Endothelial cell of umbilical vein (primary cell): ENCODE measurements around the gene IL10.

ENCODE experiments used
- EZH2 ChIP-seq: IDR thresholded peaks from 2 replicates; pipeline ENCODE4 v1.6.1; 2012; ENCODE audit warnings: borderline replicate concordance, low read depth, mild to moderate bottlenecking, moderate library complexity, low read length, inconsistent platforms; ENCODE audit not compliant: severe bottlenecking
- POLR2AphosphoS5 ChIP-seq: IDR thresholded peaks from 2 replicates; pipeline ENCODE4 v1.6.1; 2012; ENCODE audit warnings: low read depth, mild to moderate bottlenecking, control low read depth, low read length, moderate library complexity; ENCODE audit not compliant: insufficient read depth
- TF ChIP-seq, protein P1 (sequence below), 2 donors: IDR thresholded peaks; 1 replicate in 1 of 2; 2 replicates in 1 of 2; pipeline ENCODE4 v1.5.1; 2011; ENCODE audit warnings: low read length in 2 of 2, mild to moderate bottlenecking in 2 of 2, moderate library complexity in 2 of 2, control low read depth in 1 of 2, inconsistent platforms in 1 of 2, low read depth in 1 of 2; ENCODE audit not compliant: insufficient read depth in 1 of 2; ENCODE audit errors: extremely low read depth in 1 of 2

DNA sequence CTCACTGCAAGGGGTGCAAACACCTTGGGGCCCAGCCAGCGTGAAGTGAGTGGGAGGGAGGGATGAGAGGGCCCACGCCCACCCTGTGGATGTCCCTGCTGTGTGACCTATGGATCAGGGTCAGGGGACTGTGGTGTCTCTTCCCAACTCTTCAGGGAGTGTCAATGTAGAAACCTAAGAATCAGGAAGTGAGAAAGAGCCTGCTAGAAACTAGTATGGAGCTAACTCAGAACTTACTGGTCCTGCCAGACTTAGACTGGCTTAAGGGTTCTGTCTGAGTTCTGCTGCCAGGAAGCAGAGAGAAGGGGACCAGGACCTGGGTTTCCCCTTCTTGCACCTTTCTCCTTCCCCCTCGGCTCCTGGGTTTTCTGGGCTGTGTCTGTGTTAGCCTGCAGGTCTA, 1.8 kb upstream of the IL10 start:
- no peak for TF ChIP-seq POLR2AphosphoS5
- TF ChIP-seq EZH2, result no peak
- TF ChIP-seq, protein P1, sequence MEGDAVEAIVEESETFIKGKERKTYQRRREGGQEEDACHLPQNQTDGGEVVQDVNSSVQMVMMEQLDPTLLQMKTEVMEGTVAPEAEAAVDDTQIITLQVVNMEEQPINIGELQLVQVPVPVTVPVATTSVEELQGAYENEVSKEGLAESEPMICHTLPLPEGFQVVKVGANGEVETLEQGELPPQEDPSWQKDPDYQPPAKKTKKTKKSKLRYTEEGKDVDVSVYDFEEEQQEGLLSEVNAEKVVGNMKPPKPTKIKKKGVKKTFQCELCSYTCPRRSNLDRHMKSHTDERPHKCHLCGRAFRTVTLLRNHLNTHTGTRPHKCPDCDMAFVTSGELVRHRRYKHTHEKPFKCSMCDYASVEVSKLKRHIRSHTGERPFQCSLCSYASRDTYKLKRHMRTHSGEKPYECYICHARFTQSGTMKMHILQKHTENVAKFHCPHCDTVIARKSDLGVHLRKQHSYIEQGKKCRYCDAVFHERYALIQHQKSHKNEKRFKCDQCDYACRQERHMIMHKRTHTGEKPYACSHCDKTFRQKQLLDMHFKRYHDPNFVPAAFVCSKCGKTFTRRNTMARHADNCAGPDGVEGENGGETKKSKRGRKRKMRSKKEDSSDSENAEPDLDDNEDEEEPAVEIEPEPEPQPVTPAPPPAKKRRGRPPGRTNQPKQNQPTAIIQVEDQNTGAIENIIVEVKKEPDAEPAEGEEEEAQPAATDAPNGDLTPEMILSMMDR (IDR thresholded peaks at IDR 0.05; ENCODE audit: extremely low read depth in 1 of 2, insufficient read depth in 1 of 2, low read depth in 1 of 2, low read length in 2 of 2), result no peak
